ENCODE results near the gene COMTD1.
"Not testable (repeated sequence)": the region's sequence is repeated elsewhere in the genome, so short reads cannot be mapped to it uniquely, and the experiment has no call there.

The COMTD1 gene

DNA sequence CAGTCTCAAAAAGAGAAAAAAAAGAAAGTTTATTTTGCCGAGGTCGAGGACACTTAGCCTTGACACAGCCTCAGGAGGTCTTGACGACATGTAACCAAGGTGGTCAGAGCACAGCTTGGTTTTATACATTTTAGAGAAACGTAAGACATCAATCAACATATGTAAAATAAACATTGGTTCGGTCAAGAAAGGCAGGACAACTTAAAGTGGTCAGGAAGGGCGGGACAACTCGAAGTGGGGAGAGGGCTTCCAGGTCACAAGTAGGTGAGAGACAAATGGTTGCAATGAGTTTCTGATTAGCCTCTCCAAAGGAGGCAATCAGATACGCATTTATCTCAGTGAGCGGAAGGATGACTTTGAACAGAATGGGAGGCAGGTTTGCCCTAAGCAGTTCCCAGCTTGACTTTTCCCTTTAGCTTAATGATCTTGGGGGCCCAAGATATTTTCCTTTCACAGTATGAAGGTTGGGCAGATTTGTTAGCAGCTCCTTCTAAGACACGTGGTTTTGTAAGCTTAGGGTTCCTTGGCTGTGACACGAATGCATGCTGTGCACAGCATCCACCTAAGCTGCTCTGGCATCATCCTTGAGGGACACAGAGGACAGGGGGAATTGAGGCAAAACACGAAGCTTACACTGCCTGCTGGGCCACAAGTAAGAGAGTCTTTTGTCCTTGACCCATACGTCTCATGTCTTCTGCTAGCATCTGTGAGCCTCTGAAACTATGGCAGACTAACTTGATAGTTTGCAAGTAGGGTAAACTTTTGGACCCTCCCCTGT, 28.5 kb downstream of the COMTD1 start:
- Histone ChIP-seq H4K20me1 (ENCODE audit: low read depth, low read length) (no peaks in the 10 kb centered on the region; the same call in 1 of the 2 replicates), H3K27me3 (ENCODE audit: low read length) (no peaks in the 10 kb centered on the region), H3K9ac (ENCODE audit: low read length) (no peak overlapping the region), H3K27ac (ENCODE audit: low read depth, low read length) (no peak overlapping the region), H3K9me3 (ENCODE audit: insufficient read depth, low read length) (no peaks in the 10 kb centered on the region), H3K4me2 (ENCODE audit: low read depth, low read length, poor library complexity, severe bottlenecking) (no peak overlapping the region), H3K9me2 (replicated peaks; ENCODE audit: insufficient read depth, low read length) (no peaks in the 10 kb centered on the region), H3F3A (ENCODE audit: insufficient read depth) (no peaks in the 10 kb centered on the region), H3K36me3 (ENCODE audit: low read length) (peaks cover under 1% of the 10 kb centered on the region; the same call in 1 of the 2 replicates), H3K4me3 (ENCODE audit: insufficient read depth, low read length, poor library complexity, severe bottlenecking) (no peak overlapping the region), H2AFZ (ENCODE audit: low read depth, low read length, severe bottlenecking) (no peak overlapping the region), H3K79me2 (ENCODE audit: insufficient read depth, low read length) (peaks cover 17% of the 10 kb centered on the region)
- TF ChIP-seq, protein P1, sequence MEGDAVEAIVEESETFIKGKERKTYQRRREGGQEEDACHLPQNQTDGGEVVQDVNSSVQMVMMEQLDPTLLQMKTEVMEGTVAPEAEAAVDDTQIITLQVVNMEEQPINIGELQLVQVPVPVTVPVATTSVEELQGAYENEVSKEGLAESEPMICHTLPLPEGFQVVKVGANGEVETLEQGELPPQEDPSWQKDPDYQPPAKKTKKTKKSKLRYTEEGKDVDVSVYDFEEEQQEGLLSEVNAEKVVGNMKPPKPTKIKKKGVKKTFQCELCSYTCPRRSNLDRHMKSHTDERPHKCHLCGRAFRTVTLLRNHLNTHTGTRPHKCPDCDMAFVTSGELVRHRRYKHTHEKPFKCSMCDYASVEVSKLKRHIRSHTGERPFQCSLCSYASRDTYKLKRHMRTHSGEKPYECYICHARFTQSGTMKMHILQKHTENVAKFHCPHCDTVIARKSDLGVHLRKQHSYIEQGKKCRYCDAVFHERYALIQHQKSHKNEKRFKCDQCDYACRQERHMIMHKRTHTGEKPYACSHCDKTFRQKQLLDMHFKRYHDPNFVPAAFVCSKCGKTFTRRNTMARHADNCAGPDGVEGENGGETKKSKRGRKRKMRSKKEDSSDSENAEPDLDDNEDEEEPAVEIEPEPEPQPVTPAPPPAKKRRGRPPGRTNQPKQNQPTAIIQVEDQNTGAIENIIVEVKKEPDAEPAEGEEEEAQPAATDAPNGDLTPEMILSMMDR (IDR thresholded peaks at IDR 0.05; ENCODE audit: insufficient read depth, low read length, poor library complexity, severe bottlenecking): no peak

GRCh38 chr10:75206638-75207037, 29.1 kb downstream of the COMTD1 start:
- not testable (repeated sequence) for H3F3A ChIP-seq (ENCODE audit: insufficient read depth); H3K36me3 ChIP-seq (ENCODE audit: low read length); H3K9ac ChIP-seq (ENCODE audit: low read length); H2AFZ ChIP-seq (ENCODE audit: low read depth, low read length, severe bottlenecking); H3K9me3 ChIP-seq (ENCODE audit: insufficient read depth, low read length); H3K9me2 ChIP-seq (replicated peaks; ENCODE audit: insufficient read depth, low read length); H3K4me3 ChIP-seq (ENCODE audit: insufficient read depth, low read length, poor library complexity, severe bottlenecking); H3K4me2 ChIP-seq (ENCODE audit: low read depth, low read length, poor library complexity, severe bottlenecking); H4K20me1 ChIP-seq (ENCODE audit: low read depth, low read length); H3K27me3 ChIP-seq (ENCODE audit: low read length); H3K27ac ChIP-seq (ENCODE audit: low read depth, low read length)
- peaks cover 11% of the 10 kb centered on the region for H3K79me2 ChIP-seq (ENCODE audit: insufficient read depth, low read length)

- Histone ChIP-seq H3K4me2 (ENCODE audit: low read depth, low read length, poor library complexity, severe bottlenecking) (no peak overlapping the region), H3K27ac (ENCODE audit: low read depth, low read length) (no peak overlapping the region), H2AFZ (ENCODE audit: low read depth, low read length, severe bottlenecking) (no peak overlapping the region), H3K36me3 (ENCODE audit: low read length) (no peaks in the 10 kb centered on the region), H3K27me3 (ENCODE audit: low read length) (no peaks in the 10 kb centered on the region), H3K9ac (ENCODE audit: low read length) (no peak overlapping the region), H4K20me1 (ENCODE audit: low read depth, low read length) (no peaks in the 10 kb centered on the region), H3K4me3 (ENCODE audit: insufficient read depth, low read length, poor library complexity, severe bottlenecking) (no peak overlapping the region), H3K9me3 (ENCODE audit: insufficient read depth, low read length) (no peaks in the 10 kb centered on the region), H3K9me2 (replicated peaks; ENCODE audit: insufficient read depth, low read length) (no peaks in the 10 kb centered on the region), H3F3A (ENCODE audit: insufficient read depth) (no peaks in the 10 kb centered on the region), H3K79me2 (ENCODE audit: insufficient read depth, low read length) (peaks cover 3% of the 10 kb centered on the region)
- no peak for TF ChIP-seq EZH2phosphoT487 (conservative IDR thresholded peaks at IDR 0.05; ENCODE audit: low read length)
- TF ChIP-seq, protein P1 (IDR thresholded peaks at IDR 0.05; ENCODE audit: insufficient read depth, low read length, poor library complexity, severe bottlenecking): no peak
Measured at GRCh38 chr10:75205908-75206307, 29.8 kb downstream of the COMTD1 start.

DNA sequence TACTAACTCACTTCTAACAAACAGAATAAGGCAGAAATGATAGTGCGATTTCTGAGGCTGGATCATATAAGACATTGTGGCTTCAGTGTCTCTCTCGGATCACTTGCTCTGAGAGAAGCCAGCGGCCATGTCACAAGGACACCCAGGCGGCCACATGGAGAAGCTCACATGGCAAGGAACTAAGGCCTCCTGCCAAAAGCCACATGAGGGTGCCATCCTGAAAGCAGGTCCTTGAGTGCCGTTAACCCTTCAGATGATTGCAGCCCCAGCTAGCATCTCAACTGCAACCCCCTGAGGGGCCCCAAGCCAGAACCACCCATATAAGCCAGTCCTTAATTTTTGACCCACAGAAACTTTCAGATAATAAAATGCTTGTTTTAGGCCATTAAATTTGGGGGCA, 32.0 kb downstream of the COMTD1 start:
- no peak overlapping the region for H3K9ac ChIP-seq (ENCODE audit: low read length)
- TF ChIP-seq, protein P1 (IDR thresholded peaks at IDR 0.05; ENCODE audit: insufficient read depth, low read length, poor library complexity, severe bottlenecking): no peak
- TF ChIP-seq EZH2phosphoT487 (conservative IDR thresholded peaks at IDR 0.05; ENCODE audit: low read length): no peak
- H3K27me3 ChIP-seq (ENCODE audit: low read length): no peaks in the 10 kb centered on the region
- no peak overlapping the region for H3K4me3 ChIP-seq (ENCODE audit: insufficient read depth, low read length, poor library complexity, severe bottlenecking)
- H3F3A ChIP-seq (ENCODE audit: insufficient read depth): no peaks in the 10 kb centered on the region
- no peaks in the 10 kb centered on the region for H3K79me2 ChIP-seq (ENCODE audit: insufficient read depth, low read length)
- H2AFZ ChIP-seq (ENCODE audit: low read depth, low read length, severe bottlenecking): no peak overlapping the region
- no peaks in the 10 kb centered on the region for H3K9me3 ChIP-seq (ENCODE audit: insufficient read depth, low read length)
- H3K36me3 ChIP-seq (ENCODE audit: low read length): no peaks in the 10 kb centered on the region
- H3K4me2 ChIP-seq (ENCODE audit: low read depth, low read length, poor library complexity, severe bottlenecking): no peak overlapping the region
- no peak overlapping the region for H3K27ac ChIP-seq (ENCODE audit: low read depth, low read length)
- no peaks in the 10 kb centered on the region for H3K9me2 ChIP-seq (replicated peaks; ENCODE audit: insufficient read depth, low read length)
- no peaks in the 10 kb centered on the region for H4K20me1 ChIP-seq (ENCODE audit: low read depth, low read length)

GRCh38 chr10:75203046-75203620, 32.6 kb downstream of the COMTD1 start:
- not testable (repeated sequence) for H3K9me2 ChIP-seq (replicated peaks; ENCODE audit: insufficient read depth, low read length); H4K20me1 ChIP-seq (ENCODE audit: low read depth, low read length); H3K9me3 ChIP-seq (ENCODE audit: insufficient read depth, low read length); H3K9ac ChIP-seq (ENCODE audit: low read length); H3K27ac ChIP-seq (ENCODE audit: low read depth, low read length); H3K4me3 ChIP-seq (ENCODE audit: insufficient read depth, low read length, poor library complexity, severe bottlenecking); H3F3A ChIP-seq (ENCODE audit: insufficient read depth); H3K27me3 ChIP-seq (ENCODE audit: low read length); H2AFZ ChIP-seq (ENCODE audit: low read depth, low read length, severe bottlenecking); H3K36me3 ChIP-seq (ENCODE audit: low read length); H3K4me2 ChIP-seq (ENCODE audit: low read depth, low read length, poor library complexity, severe bottlenecking); H3K79me2 ChIP-seq (ENCODE audit: insufficient read depth, low read length)

All from SU-DHL-6 (cell line).